ENCODE measurements around the gene SULT2B1.
A peak's percentile ranks its signal among the peaks of the same experiment; 100 is the strongest.

DNA sequence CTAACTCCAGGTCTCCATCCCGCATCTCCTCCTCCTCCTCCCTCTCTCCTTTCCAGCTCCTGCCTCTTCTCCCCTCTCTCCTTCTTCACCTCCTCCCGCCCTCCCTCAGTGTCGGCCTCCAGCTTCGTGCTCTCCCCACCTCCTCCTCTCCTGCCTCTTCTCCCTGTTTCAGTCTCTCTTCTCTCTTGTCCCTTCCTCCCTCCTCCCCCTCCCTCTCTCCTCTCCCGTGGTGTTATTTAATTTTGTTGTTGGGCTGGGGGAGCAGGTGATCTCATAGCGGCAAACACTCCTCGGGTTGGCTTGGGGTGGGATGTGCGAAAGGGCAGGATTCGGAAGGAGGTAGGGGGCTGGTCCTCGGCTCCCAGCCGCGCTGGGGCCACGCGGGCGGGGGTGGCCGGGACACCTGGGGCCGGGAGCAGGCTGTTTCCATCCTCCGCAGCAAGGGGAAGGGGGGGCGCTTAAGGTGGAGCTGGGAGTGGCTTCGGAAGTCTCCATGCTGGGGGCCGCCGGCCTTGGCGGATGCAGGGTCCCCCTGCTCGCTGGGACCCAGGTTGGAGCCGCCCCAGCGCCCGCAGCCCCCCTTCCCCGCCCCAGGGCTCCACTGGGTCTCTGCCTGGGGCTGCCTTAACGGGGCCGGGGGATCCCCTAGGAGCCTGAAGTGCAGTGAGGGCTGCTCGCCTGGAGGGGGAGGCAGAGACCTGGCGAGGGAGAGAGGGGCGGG lies 94.2 kb downstream of the SULT2B1 start, which contains the start of gene CA11:
- TF ChIP-seq, protein P1, sequence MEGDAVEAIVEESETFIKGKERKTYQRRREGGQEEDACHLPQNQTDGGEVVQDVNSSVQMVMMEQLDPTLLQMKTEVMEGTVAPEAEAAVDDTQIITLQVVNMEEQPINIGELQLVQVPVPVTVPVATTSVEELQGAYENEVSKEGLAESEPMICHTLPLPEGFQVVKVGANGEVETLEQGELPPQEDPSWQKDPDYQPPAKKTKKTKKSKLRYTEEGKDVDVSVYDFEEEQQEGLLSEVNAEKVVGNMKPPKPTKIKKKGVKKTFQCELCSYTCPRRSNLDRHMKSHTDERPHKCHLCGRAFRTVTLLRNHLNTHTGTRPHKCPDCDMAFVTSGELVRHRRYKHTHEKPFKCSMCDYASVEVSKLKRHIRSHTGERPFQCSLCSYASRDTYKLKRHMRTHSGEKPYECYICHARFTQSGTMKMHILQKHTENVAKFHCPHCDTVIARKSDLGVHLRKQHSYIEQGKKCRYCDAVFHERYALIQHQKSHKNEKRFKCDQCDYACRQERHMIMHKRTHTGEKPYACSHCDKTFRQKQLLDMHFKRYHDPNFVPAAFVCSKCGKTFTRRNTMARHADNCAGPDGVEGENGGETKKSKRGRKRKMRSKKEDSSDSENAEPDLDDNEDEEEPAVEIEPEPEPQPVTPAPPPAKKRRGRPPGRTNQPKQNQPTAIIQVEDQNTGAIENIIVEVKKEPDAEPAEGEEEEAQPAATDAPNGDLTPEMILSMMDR (IDR thresholded peaks at IDR 0.05; ENCODE audit: low read depth, low read length): peak; percentile 100
- TF ChIP-seq POLR2A (IDR thresholded peaks at IDR 0.05; ENCODE audit: extremely low read depth, insufficient read length) (no peak), MYC (IDR thresholded peaks at IDR 0.05; ENCODE audit: low read depth, low read length) (no peak)
- TF ChIP-seq, protein P2, sequence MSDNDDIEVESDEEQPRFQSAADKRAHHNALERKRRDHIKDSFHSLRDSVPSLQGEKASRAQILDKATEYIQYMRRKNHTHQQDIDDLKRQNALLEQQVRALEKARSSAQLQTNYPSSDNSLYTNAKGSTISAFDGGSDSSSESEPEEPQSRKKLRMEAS (IDR thresholded peaks at IDR 0.05; ENCODE audit: low read depth, low read length): no peak

Measured in NB4 (cell line).